Osteocyte (in vitro differentiated cells): ENCODE data around the gene SEPTIN2. TPM values are rescaled to one million over a fixed set of nuclear protein-coding genes. Genes with fewer than 3 reads are reported as not detected.
A peak's percentile ranks its signal among the peaks of the same experiment; 100 is the strongest.
"Not testable (repeated sequence)": the region's sequence is repeated elsewhere in the genome, so short reads cannot be mapped to it uniquely, and the experiment has no call there.

Experiments
- DNase-seq: peaks from one replicate; pipeline ENCODE4 v3.0.0; 2021; ENCODE audit warnings: mixed read lengths; ENCODE audit not compliant: unreplicated experiment; ENCODE audit errors: extremely low spot score
- H3K27ac Mint-ChIP-seq: one replicate; pipeline ENCODE4 v1.8.0; 2021; ENCODE audit warnings: mild to moderate bottlenecking, mixed read lengths; ENCODE audit not compliant: unreplicated experiment
- H3K27me3 Mint-ChIP-seq: one replicate; pipeline ENCODE4 v1.8.0; 2021; ENCODE audit warnings: mixed read lengths; ENCODE audit not compliant: unreplicated experiment
- H3K36me3 Mint-ChIP-seq: one replicate; pipeline ENCODE4 v1.8.0; 2021; ENCODE audit warnings: mixed read lengths; ENCODE audit not compliant: unreplicated experiment
- H3K4me1 Mint-ChIP-seq: one replicate; pipeline ENCODE4 v1.8.0; 2021; ENCODE audit warnings: mixed read lengths; ENCODE audit not compliant: unreplicated experiment
- H3K4me3 Mint-ChIP-seq: one replicate; pipeline ENCODE4 v1.8.0; 2021; ENCODE audit warnings: mild to moderate bottlenecking, moderate library complexity, mixed read lengths; ENCODE audit not compliant: unreplicated experiment
- H3K9me3 Mint-ChIP-seq: one replicate; pipeline ENCODE4 v1.8.0; 2021; ENCODE audit warnings: mixed read lengths; ENCODE audit not compliant: unreplicated experiment
- CTCF ChIP-seq: fragments of 200-600 bp; sonication (generic); IDR thresholded peaks from 2 replicates; pipeline ENCODE4 v1.5.0; 2021; ENCODE audit warnings: antibody characterized with exemption, mild to moderate bottlenecking, moderate library complexity
- total RNA-seq: library from RNA; stranded (reverse); gene quantifications from 2 replicates; pipeline ENCODE4 v1.2.1, GENCODE V29; 2021

SEPTIN2 gene
- total RNA-seq, 1 donor from 2014 or later = 547 TPM

- H3K27me3 Mint-ChIP-seq = no peaks in the 10 kb centered on the region
- no peak for DNase-seq
- H3K36me3 Mint-ChIP-seq = peaks cover 18% of the 10 kb centered on the region
Measured at GRCh38 chr2:241316825-241317224, 1.1 kb downstream of the SEPTIN2 start.

GRCh38 chr2:241317391-241317790 lies 1.7 kb downstream of the SEPTIN2 start:
- Mint-ChIP-seq H3K27me3 (no peaks in the 10 kb centered on the region), H3K9me3 (no peaks in the 10 kb centered on the region), H3K4me3 (peak overlapping the region; percentile 97), H3K4me1 (peaks cover 68% of the 10 kb centered on the region), H3K27ac (peak overlapping the region; percentile 100), H3K36me3 (peaks cover 18% of the 10 kb centered on the region)
- no peak for TF ChIP-seq CTCF
- no peak for DNase-seq

More at GRCh38 chr2:241316825-241317224, 1.1 kb downstream of the SEPTIN2 start:
- TF ChIP-seq CTCF = no peak
- peaks cover 68% of the 10 kb centered on the region for H3K4me1 Mint-ChIP-seq
- peak overlapping the region; percentile 100 for H3K27ac Mint-ChIP-seq
- no peaks in the 10 kb centered on the region for H3K9me3 Mint-ChIP-seq
- H3K4me3 Mint-ChIP-seq = peak overlapping the region; percentile 97

GRCh38 chr2:241318830-241319229 lies 3.1 kb downstream of the SEPTIN2 start:
- Mint-ChIP-seq H3K4me1 (peaks cover 64% of the 10 kb centered on the region), H3K36me3 (peaks cover 18% of the 10 kb centered on the region), H3K4me3 (peak overlapping the region; percentile 97)
- DNase-seq, H3K9me3 Mint-ChIP-seq, H3K27ac Mint-ChIP-seq, H3K27me3 Mint-ChIP-seq: not testable (repeated sequence)

GRCh38 chr2:241320394-241320793 lies 4.7 kb downstream of the SEPTIN2 start:
- peaks cover 21% of the 10 kb centered on the region for H3K36me3 Mint-ChIP-seq
- no peak overlapping the region for H3K4me3 Mint-ChIP-seq
- no peak for TF ChIP-seq CTCF
- no peaks in the 10 kb centered on the region for H3K9me3 Mint-ChIP-seq
- no peak for DNase-seq
- peak overlapping the region; percentile 23 for H3K27ac Mint-ChIP-seq
- H3K4me1 Mint-ChIP-seq = peaks cover 61% of the 10 kb centered on the region
- no peaks in the 10 kb centered on the region for H3K27me3 Mint-ChIP-seq

- H3K4me1 Mint-ChIP-seq = peaks cover 61% of the 10 kb centered on the region
- DNase-seq = no peak
- H3K9me3 Mint-ChIP-seq = no peaks in the 10 kb centered on the region
- H3K36me3 Mint-ChIP-seq = peaks cover 25% of the 10 kb centered on the region
- H3K27ac Mint-ChIP-seq = peak overlapping the region; percentile 50
- H3K27me3 Mint-ChIP-seq = no peaks in the 10 kb centered on the region
- no peak for TF ChIP-seq CTCF
- no peak overlapping the region for H3K4me3 Mint-ChIP-seq
Measured at GRCh38 chr2:241321033-241321432, 5.3 kb downstream of the SEPTIN2 start.

GRCh38 chr2:241321886-241322285 lies 6.2 kb downstream of the SEPTIN2 start:
- TF ChIP-seq CTCF = no peak

More at GRCh38 chr2:241321886-241322285, 6.2 kb downstream of the SEPTIN2 start:
- no peaks in the 10 kb centered on the region for H3K27me3 Mint-ChIP-seq
- no peaks in the 10 kb centered on the region for H3K9me3 Mint-ChIP-seq
- H3K27ac Mint-ChIP-seq = peak overlapping the region; percentile 47
- no peak for DNase-seq
- peaks cover 60% of the 10 kb centered on the region for H3K4me1 Mint-ChIP-seq
- H3K36me3 Mint-ChIP-seq = peaks cover 27% of the 10 kb centered on the region
- H3K4me3 Mint-ChIP-seq = no peak overlapping the region
